Neural cell (in vitro differentiated cells): ENCODE measurements around the gene AFF2. TPM values are rescaled to one million over a fixed set of nuclear protein-coding genes. Genes with fewer than 3 reads are reported as not detected.

Source experiments
- H2AFZ ChIP-seq: fragments of 200-600, 300-800 bp; sonication (generic), shearing (Covaris generic); 2 replicates; pipeline ENCODE4 v1.6.0; 2014; ENCODE audit warnings: low read depth, mild to moderate bottlenecking, antibody characterized with exemption, low read length, moderate library complexity
- H3F3A ChIP-seq: fragments of 200-600 bp; shearing (Covaris generic); 2 replicates; pipeline ENCODE4 v1.6.1; 2016; ENCODE audit warnings: mild to moderate bottlenecking, moderate library complexity, mixed read lengths, antibody characterized with exemption, low read length; ENCODE audit not compliant: insufficient read depth, poor library complexity, severe bottlenecking
- H3K27ac ChIP-seq: fragments of 200-600, 300-800 bp; sonication (generic), shearing (Covaris generic); 2 replicates; pipeline ENCODE4 v1.5.1; 2014; ENCODE audit warnings: mild to moderate bottlenecking, low read length, moderate library complexity
- H3K27me3 ChIP-seq: fragments of 300-800, 200-600 bp; sonication (generic), shearing (Covaris generic); 2 replicates; pipeline ENCODE4 v1.6.0; 2014; ENCODE audit warnings: mild to moderate bottlenecking, low read depth, low read length, moderate library complexity; ENCODE audit not compliant: insufficient read depth
- H3K36me3 ChIP-seq: fragments of 300-800, 200-600 bp; sonication (generic), shearing (Covaris generic); 2 replicates; pipeline ENCODE4 v1.5.1; 2014; ENCODE audit warnings: mild to moderate bottlenecking, antibody characterized with exemption, low read length, moderate library complexity; ENCODE audit not compliant: insufficient read depth
- H3K4me2 ChIP-seq: fragments of 300-800, 200-600 bp; sonication (generic), shearing (Covaris generic); 2 replicates; pipeline ENCODE4 v1.6.0; 2014; ENCODE audit warnings: mild to moderate bottlenecking, low read length
- H3K4me3 ChIP-seq: fragments of 300-800, 200-600 bp; sonication (generic), shearing (Covaris generic); 2 replicates; pipeline ENCODE4 v1.5.1; 2014; ENCODE audit warnings: mild to moderate bottlenecking, low read length, moderate library complexity
- H3K79me2 ChIP-seq: fragments of 200-600 bp; shearing (Covaris generic); replicated peaks from 2 replicates; pipeline ENCODE4 v1.6.0; 2014; ENCODE audit warnings: mild to moderate bottlenecking, low read length, moderate library complexity; ENCODE audit not compliant: insufficient read depth
- H3K9ac ChIP-seq: fragments of 300-800, 200-600 bp; sonication (generic), shearing (Covaris generic); 2 replicates; pipeline ENCODE4 v1.6.1; 2016; ENCODE audit warnings: mild to moderate bottlenecking, low read length, mixed read lengths
- H3K9me2 ChIP-seq: fragments of 200-600 bp; shearing (Covaris generic); 2 replicates; pipeline ENCODE4 v1.6.1; 2016; ENCODE audit warnings: mild to moderate bottlenecking, low read length, mixed read lengths; ENCODE audit not compliant: insufficient read depth
- H3K9me3 ChIP-seq: fragments of 200-600, 300-800 bp; sonication (generic), shearing (Covaris generic); 2 replicates; pipeline ENCODE4 v1.6.1; 2016; ENCODE audit warnings: mild to moderate bottlenecking, mixed run types, low read length, moderate library complexity, mixed read lengths
- H4K20me1 ChIP-seq: fragments of 200-600 bp; shearing (Covaris generic); 2 replicates; pipeline ENCODE4 v1.6.1; 2016; ENCODE audit warnings: mild to moderate bottlenecking, mixed run types; ENCODE audit not compliant: insufficient read depth
- CTCF ChIP-seq: fragments of 450-650 bp; IDR thresholded peaks from 2 replicates; pipeline ENCODE4 v1.5.1; 2014; ENCODE audit warnings: antibody characterized with exemption, mild to moderate bottlenecking, moderate library complexity; ENCODE audit not compliant: poor library complexity, severe bottlenecking
- EP300 ChIP-seq: fragments of 450-650 bp; conservative IDR thresholded peaks from 2 replicates; pipeline ENCODE4 v1.6.1; 2014; ENCODE audit warnings: antibody characterized with exemption, mild to moderate bottlenecking, moderate library complexity; ENCODE audit not compliant: poor library complexity, severe bottlenecking
- EZH2 ChIP-seq: fragments of 200-600, 300-800 bp; shearing (Covaris generic), sonication (generic); IDR thresholded peaks from 2 replicates; pipeline ENCODE4 v1.6.1; 2014; ENCODE audit warnings: antibody characterized with exemption, low read length, borderline replicate concordance, mild to moderate bottlenecking; ENCODE audit not compliant: insufficient read depth, poor library complexity, severe bottlenecking
- MXI1 ChIP-seq: fragments of 450-650 bp; conservative IDR thresholded peaks from 2 replicates; pipeline ENCODE4 v1.6.1; 2014; ENCODE audit warnings: antibody characterized with exemption, mild to moderate bottlenecking; ENCODE audit not compliant: poor library complexity, severe bottlenecking
- POLR2AphosphoS5 ChIP-seq: IDR thresholded peaks from 2 replicates; pipeline ENCODE4 v1.6.1; 2012
- RAD21 ChIP-seq: fragments of 450-650 bp; conservative IDR thresholded peaks from 2 replicates; pipeline ENCODE4 v1.6.1; 2014; ENCODE audit warnings: antibody characterized with exemption, mild to moderate bottlenecking, moderate library complexity
- REST ChIP-seq: IDR thresholded peaks from 2 replicates; pipeline ENCODE4 v1.6.1; 2012; ENCODE audit warnings: borderline replicate concordance
- SMC3 ChIP-seq: fragments of 450-650 bp; conservative IDR thresholded peaks from 2 replicates; pipeline ENCODE4 v1.6.1; 2014; ENCODE audit warnings: antibody characterized with exemption, mild to moderate bottlenecking, moderate library complexity; ENCODE audit not compliant: poor library complexity
- TAF1 ChIP-seq: IDR thresholded peaks from 2 replicates; pipeline ENCODE4 v1.6.1; 2012; ENCODE audit warnings: low read depth
- polyA plus RNA-seq: library from polyadenylated mRNA; depleted of rRNA; stranded (reverse); fragments of >200 nt; gene quantifications from 2 replicates; pipeline ENCODE4 v1.2.3, GENCODE V29; 2014

AFF2 gene
- polyA plus RNA-seq, 1 donor from 2014 or later, result 10.5 TPM

- H2AFZ ChIP-seq, result no peak overlapping the region
- H3K9me2 ChIP-seq, result no peaks in the 10 kb centered on the region
- no peak for TF ChIP-seq SMC3
- TF ChIP-seq POLR2AphosphoS5, result no peak
- TF ChIP-seq CTCF, result no peak
- H4K20me1 ChIP-seq, result no peaks in the 10 kb centered on the region
- no peaks in the 10 kb centered on the region for H3F3A ChIP-seq
- H3K79me2 ChIP-seq, result no peaks in the 10 kb centered on the region
- no peaks in the 10 kb centered on the region for H3K9me3 ChIP-seq
- no peaks in the 10 kb centered on the region for H3K27me3 ChIP-seq
- H3K36me3 ChIP-seq, result no peaks in the 10 kb centered on the region
- no peak overlapping the region for H3K27ac ChIP-seq
- H3K4me3 ChIP-seq, result no peak overlapping the region
- H3K4me2 ChIP-seq, result no peak overlapping the region
- H3K9ac ChIP-seq, result no peak overlapping the region
These were observed 417.0 kb downstream of the AFF2 start for GRCh38 chrX:148917441-148917840.

- Histone ChIP-seq H3K9me2 (no peaks in the 10 kb centered on the region), H3K9ac (no peak overlapping the region), H4K20me1 (no peaks in the 10 kb centered on the region), H3K79me2 (no peaks in the 10 kb centered on the region), H2AFZ (no peak overlapping the region), H3F3A (no peaks in the 10 kb centered on the region), H3K27me3 (no peaks in the 10 kb centered on the region), H3K9me3 (no peaks in the 10 kb centered on the region), H3K36me3 (no peaks in the 10 kb centered on the region), H3K4me3 (no peak overlapping the region), H3K4me2 (no peak overlapping the region), H3K27ac (no peak overlapping the region)
- TF ChIP-seq REST, result no peak
- no peak for TF ChIP-seq CTCF
- TF ChIP-seq EP300, result no peak
- no peak for TF ChIP-seq EZH2
- no peak for TF ChIP-seq POLR2AphosphoS5
- no peak for TF ChIP-seq RAD21
- TF ChIP-seq SMC3, result no peak
- TF ChIP-seq MXI1, result no peak
- no peak for TF ChIP-seq TAF1
These were observed 423.2 kb downstream of the AFF2 start for GRCh38 chrX:148923631-148924030.
